Measurements from ENCODE around the gene FOXP1. TPM values are rescaled to one million over a fixed set of nuclear protein-coding genes. Genes with fewer than 3 reads are reported as not detected.
A peak's percentile ranks its signal among the peaks of the same experiment; 100 is the strongest.

Gene FOXP1
- total RNA-seq, 2 donors from 2014 or later: 41.7 to 94.3 TPM

DNA sequence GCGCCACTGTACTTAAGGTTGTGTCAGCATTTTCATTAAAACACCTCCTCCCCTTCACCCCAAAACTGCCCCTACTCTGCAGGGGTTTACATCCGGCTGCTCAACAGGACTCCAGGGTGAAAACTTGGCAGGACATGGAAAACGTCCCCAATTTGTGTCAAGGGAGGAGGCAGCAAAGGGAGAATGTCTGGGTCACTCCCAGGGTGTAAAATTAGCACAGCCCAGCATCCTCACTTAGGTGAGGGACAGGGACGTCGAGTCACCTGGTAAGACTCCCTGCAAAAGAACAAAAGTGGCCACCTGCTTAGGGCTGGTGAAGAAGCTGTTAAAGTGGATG lies 532.3 kb downstream of the FOXP1 start:
- no peaks in the 10 kb centered on the region for H3K27me3 ChIP-seq (ENCODE audit: control insufficient read depth, insufficient read depth, low read length, poor library complexity, severe bottlenecking)
- H3K9me3 ChIP-seq (ENCODE audit: control insufficient read depth, low read length): no peaks in the 10 kb centered on the region
- no peak for DNase-seq
- TF ChIP-seq, protein P1, sequence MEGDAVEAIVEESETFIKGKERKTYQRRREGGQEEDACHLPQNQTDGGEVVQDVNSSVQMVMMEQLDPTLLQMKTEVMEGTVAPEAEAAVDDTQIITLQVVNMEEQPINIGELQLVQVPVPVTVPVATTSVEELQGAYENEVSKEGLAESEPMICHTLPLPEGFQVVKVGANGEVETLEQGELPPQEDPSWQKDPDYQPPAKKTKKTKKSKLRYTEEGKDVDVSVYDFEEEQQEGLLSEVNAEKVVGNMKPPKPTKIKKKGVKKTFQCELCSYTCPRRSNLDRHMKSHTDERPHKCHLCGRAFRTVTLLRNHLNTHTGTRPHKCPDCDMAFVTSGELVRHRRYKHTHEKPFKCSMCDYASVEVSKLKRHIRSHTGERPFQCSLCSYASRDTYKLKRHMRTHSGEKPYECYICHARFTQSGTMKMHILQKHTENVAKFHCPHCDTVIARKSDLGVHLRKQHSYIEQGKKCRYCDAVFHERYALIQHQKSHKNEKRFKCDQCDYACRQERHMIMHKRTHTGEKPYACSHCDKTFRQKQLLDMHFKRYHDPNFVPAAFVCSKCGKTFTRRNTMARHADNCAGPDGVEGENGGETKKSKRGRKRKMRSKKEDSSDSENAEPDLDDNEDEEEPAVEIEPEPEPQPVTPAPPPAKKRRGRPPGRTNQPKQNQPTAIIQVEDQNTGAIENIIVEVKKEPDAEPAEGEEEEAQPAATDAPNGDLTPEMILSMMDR (conservative IDR thresholded peaks at IDR 0.05): no peak
- 53 to 68% methylated on average over 4 to 5 of the region's 5 CpGs for WGBS, 2 experiments (ENCODE audit: insufficient coverage in 1 of 2, insufficient read length in 1 of 2)
- peak overlapping the region; percentile 81 for H3K27ac ChIP-seq (ENCODE audit: low read depth, low read length)
- peaks cover 32% of the 10 kb centered on the region for H3K36me3 Mint-ChIP-seq (ENCODE audit: low read depth)
- peaks cover 18% of the 10 kb centered on the region for H3K4me1 ChIP-seq (ENCODE audit: control insufficient read depth, insufficient read depth, low read length)
- no peaks in the 10 kb centered on the region for H3K27me3 Mint-ChIP-seq (ENCODE audit: insufficient read depth)
- H3K4me3 Mint-ChIP-seq: no peak overlapping the region
- peaks cover 75% of the 10 kb centered on the region for H3K4me1 Mint-ChIP-seq
- no peak overlapping the region for H3K4me3 ChIP-seq (ENCODE audit: low read length)
- no peak overlapping the region for H3K27ac Mint-ChIP-seq
- no peaks in the 10 kb centered on the region for H3K9me3 Mint-ChIP-seq
- H3K9ac ChIP-seq (ENCODE audit: extremely low read depth, low read length, poor library complexity, severe bottlenecking): no peak overlapping the region
- peaks cover 4% of the 10 kb centered on the region for H3K36me3 ChIP-seq (ENCODE audit: control insufficient read depth, insufficient read depth, low read length)

DNA sequence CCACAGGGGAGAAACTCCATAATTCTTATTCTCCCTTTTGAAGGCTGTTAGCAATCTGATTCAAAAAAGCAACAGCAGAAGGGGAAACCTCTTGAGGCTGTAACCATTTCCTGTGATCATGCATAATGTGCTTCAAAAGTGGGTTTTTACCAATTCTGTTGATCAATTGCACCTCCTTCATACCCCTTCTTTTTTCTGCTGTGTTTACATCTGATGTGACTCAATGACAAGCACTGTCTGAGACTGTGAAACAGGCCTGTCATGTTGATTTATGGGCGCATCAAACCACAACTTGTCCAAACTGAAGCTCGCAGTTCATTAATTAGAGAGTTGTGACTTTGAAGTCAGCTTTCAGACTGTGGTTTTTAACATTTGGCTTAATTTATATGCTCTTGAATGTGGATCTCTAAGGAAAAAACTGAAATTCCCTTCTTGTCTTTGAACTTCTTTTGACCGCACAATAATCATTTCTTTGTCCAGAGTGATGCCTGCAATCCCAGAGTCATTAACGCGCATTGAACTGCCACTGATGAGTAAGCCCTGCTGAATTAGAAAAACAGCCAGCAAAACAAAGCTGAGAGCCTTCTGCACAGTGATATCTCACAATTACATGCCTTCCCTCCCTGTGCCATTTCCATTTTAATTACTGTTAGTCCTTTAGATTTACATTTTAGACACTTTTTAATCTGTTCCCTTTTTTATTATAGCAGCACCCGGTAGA lies 532.8 kb downstream of the FOXP1 start:
- no peak for DNase-seq
- Histone ChIP-seq H3K27me3 (ENCODE audit: control insufficient read depth, insufficient read depth, low read length, poor library complexity, severe bottlenecking) (no peaks in the 10 kb centered on the region), H3K9ac (ENCODE audit: extremely low read depth, low read length, poor library complexity, severe bottlenecking) (no peak overlapping the region), H3K36me3 (ENCODE audit: control insufficient read depth, insufficient read depth, low read length) (peaks cover 4% of the 10 kb centered on the region), H3K9me3 (ENCODE audit: control insufficient read depth, low read length) (no peaks in the 10 kb centered on the region), H3K27ac (ENCODE audit: low read depth, low read length) (peak overlapping the region; percentile 81), H3K4me1 (ENCODE audit: control insufficient read depth, insufficient read depth, low read length) (peaks cover 18% of the 10 kb centered on the region), H3K4me3 (ENCODE audit: low read length) (no peak overlapping the region)
- Mint-ChIP-seq H3K9me3 (no peaks in the 10 kb centered on the region), H3K27me3 (ENCODE audit: insufficient read depth) (no peaks in the 10 kb centered on the region), H3K4me1 (peaks cover 73% of the 10 kb centered on the region), H3K36me3 (ENCODE audit: low read depth) (peaks cover 37% of the 10 kb centered on the region), H3K4me3 (no peak overlapping the region), H3K27ac (no peak overlapping the region)
- TF ChIP-seq, protein P1 (conservative IDR thresholded peaks at IDR 0.05): no peak
- WGBS, 2 experiments (ENCODE audit: insufficient coverage in 1 of 2, insufficient read length in 1 of 2): 59 to 61% methylated on average over 6 of the region's 6 CpGs

DNA sequence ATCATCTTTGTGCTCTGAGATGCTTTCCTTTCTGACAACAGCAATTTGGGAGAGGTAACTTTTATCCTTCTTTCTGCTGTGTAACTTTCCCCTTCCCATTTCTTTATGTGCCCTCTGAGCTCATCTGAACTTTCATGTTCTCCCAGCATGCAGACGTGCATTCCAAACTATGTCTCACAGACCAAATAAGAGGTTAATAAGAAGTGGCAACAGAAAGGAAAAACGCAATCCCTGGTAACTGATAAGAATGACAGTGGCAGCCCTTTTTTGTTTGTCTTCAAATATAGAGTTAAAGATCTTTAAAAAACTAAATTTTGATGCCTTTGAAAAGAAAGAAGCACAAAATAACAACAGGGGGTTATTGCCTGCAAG lies 533.4 kb downstream of the FOXP1 start:
- Histone ChIP-seq H3K4me3 (ENCODE audit: low read length) (no peak overlapping the region), H3K27me3 (ENCODE audit: control insufficient read depth, insufficient read depth, low read length, poor library complexity, severe bottlenecking) (no peaks in the 10 kb centered on the region), H3K4me1 (ENCODE audit: control insufficient read depth, insufficient read depth, low read length) (peaks cover 18% of the 10 kb centered on the region), H3K27ac (ENCODE audit: low read depth, low read length) (peak overlapping the region; percentile 81), H3K9ac (ENCODE audit: extremely low read depth, low read length, poor library complexity, severe bottlenecking) (no peak overlapping the region), H3K36me3 (ENCODE audit: control insufficient read depth, insufficient read depth, low read length) (peaks cover 4% of the 10 kb centered on the region), H3K9me3 (ENCODE audit: control insufficient read depth, low read length) (no peaks in the 10 kb centered on the region)
- 20 to 36% methylated on average over 1 to 2 of the region's 2 CpGs for WGBS, 2 experiments (ENCODE audit: insufficient coverage in 1 of 2, insufficient read length in 1 of 2)
- no peak for DNase-seq
- no peak overlapping the region for H3K4me3 Mint-ChIP-seq
- TF ChIP-seq, protein P1 (conservative IDR thresholded peaks at IDR 0.05): no peak
- no peaks in the 10 kb centered on the region for H3K9me3 Mint-ChIP-seq
- H3K27me3 Mint-ChIP-seq (ENCODE audit: insufficient read depth): no peaks in the 10 kb centered on the region
- H3K4me1 Mint-ChIP-seq: peaks cover 68% of the 10 kb centered on the region
- H3K27ac Mint-ChIP-seq: peak overlapping the region; percentile 20
- H3K36me3 Mint-ChIP-seq (ENCODE audit: low read depth): peaks cover 41% of the 10 kb centered on the region
